Naive thymus-derived CD8-positive, alpha-beta T cell (primary cell): ENCODE results near the gene PLET1. TPM values are rescaled to one million over a fixed set of nuclear protein-coding genes. Genes with fewer than 3 reads are reported as not detected.
A peak's percentile ranks its signal among the peaks of the same experiment; 100 is the strongest.

Experiments
- ATAC-seq, 2 donors: fragments of 150-1000 bp; cut with Tn5 transposase in 1 of 2; sonication (Bioruptor Pico), chemical (Tn5 transposase) in 1 of 2; 1 replicate in 1 of 2; 2 replicates in 1 of 2; pipeline ENCODE4 v1.10.0; 2021; ENCODE audit warnings: mild to moderate bottlenecking in 2 of 2, moderate library complexity in 2 of 2
- POLR2A ChIA-PET: fragments of 350-600 bp; sonication (Branson Sonifier 250); formaldehyde crosslinking; loops from one replicate; lab custom pipeline; 2021; ENCODE audit warnings: antibody characterized with exemption; lab: Charles Lee
- DNase-seq, 10 donors: peaks; one replicate each; pipeline versions ENCODE4 v3.0.0 to v3.0.0-alpha.2; 2020 to 2022
- H3K27ac Mint-ChIP-seq, 10 donors: one replicate each; pipeline ENCODE4 v1.8.0; 2020 to 2022; ENCODE audit warnings: mild to moderate bottlenecking in 10 of 10, mixed read lengths in 10 of 10, moderate library complexity in 4 of 10, inconsistent platforms in 1 of 10
- H3K27me3 Mint-ChIP-seq, 5 donors: one replicate each; pipeline ENCODE4 v1.8.0; 2021 to 2022; ENCODE audit warnings: mixed read lengths in 5 of 5
- H3K36me3 Mint-ChIP-seq, 3 donors: one replicate each; pipeline ENCODE4 v1.8.0; 2020 to 2022; ENCODE audit warnings: mixed read lengths in 3 of 3, mild to moderate bottlenecking in 2 of 3, inconsistent platforms in 1 of 3
- H3K4me1 Mint-ChIP-seq, 4 donors: one replicate each; pipeline ENCODE4 v1.8.0; 2021 to 2022; ENCODE audit warnings: mixed read lengths in 4 of 4
- H3K4me3 Mint-ChIP-seq, 10 donors: one replicate each; pipeline ENCODE4 v1.8.0; 2020 to 2022; ENCODE audit warnings: mild to moderate bottlenecking in 10 of 10, mixed read lengths in 10 of 10, moderate library complexity in 6 of 10, inconsistent platforms in 1 of 10
- H3K9me3 Mint-ChIP-seq, 9 donors: one replicate each; pipeline ENCODE4 v1.8.0; 2020 to 2022; ENCODE audit warnings: mixed read lengths in 9 of 9, mild to moderate bottlenecking in 3 of 9, inconsistent platforms in 1 of 9, moderate library complexity in 1 of 9
- polyA plus RNA-seq, 3 donors: library from polyadenylated mRNA; unstranded; fragments of 300-500 nt; fragmentation: Illumina TruSeq; gene quantifications; one replicate each; pipeline ENCODE4 v1.2.3, GENCODE V29; 2021
- total RNA-seq, 8 experiments: library from RNA in 2 of 8; stranded (reverse) in 2 of 8; gene quantifications; one replicate each; pipeline ENCODE4 v1.2.3 and lab custom pipeline; 2021 to 2026

PLET1 gene
- not detected for total RNA-seq
- not detected for polyA plus RNA-seq
- total RNA-seq (lab: John Stamatoyannopoulos, UW): 0 to 0.06 (median 0) reads per million in 6 experiments

- H3K4me1 Mint-ChIP-seq: no peaks in the 10 kb centered on the region
- H3K27me3 Mint-ChIP-seq: no peaks in the 10 kb centered on the region
- peak within 1 kb of the TSS in 1 of 10 donors; percentile 71 for H3K27ac Mint-ChIP-seq
- POLR2A ChIA-PET: interaction anchor here (0.6 kb wide), 1 partner anchor 11 kb away, joined by 3 read pairs; no protein-coding TSS in a partner anchor
- DNase-seq (no peak), ATAC-seq (no peak)
- H3K9me3 Mint-ChIP-seq: no peaks in the 10 kb centered on the region
- peaks cover 0 to 3% (median 2%) of the 10 kb centered on the region in 3 donors for H3K36me3 Mint-ChIP-seq
- no peak within 1 kb of the TSS for H3K4me3 Mint-ChIP-seq
Measured at GRCh38 chr11:112260490-112260889, at the start of gene PLET1. TSS of gene PLET1 (minus strand) at chr11:112260860. CDS start at chr11:112260589, 271 bp downstream.

GRCh38 chr11:112310419-112310818 lies 49.8 kb upstream of the PLET1 start:
- ATAC-seq (no peak), DNase-seq (no peak)
- H3K36me3 Mint-ChIP-seq: peaks cover 4 to 14% (median 13%) of the 10 kb centered on the region in 3 donors
- H3K4me3 Mint-ChIP-seq: no peak overlapping the region
- POLR2A ChIA-PET: no interaction called here
- H3K9me3 Mint-ChIP-seq: peaks cover 0 to 10% (median 8%) of the 10 kb centered on the region in 9 donors
- H3K4me1 Mint-ChIP-seq: peaks cover 0 to 5% (median 1%) of the 10 kb centered on the region in 4 donors
- H3K27me3 Mint-ChIP-seq: no peaks in the 10 kb centered on the region
- H3K27ac Mint-ChIP-seq: no peak overlapping the region

GRCh38 chr11:112308651-112309050 lies 48.0 kb upstream of the PLET1 start:
- Mint-ChIP-seq H3K27ac (no peak overlapping the region), H3K4me1 (peaks cover 0 to 1% (median 0%) of the 10 kb centered on the region in 4 donors), H3K4me3 (no peak overlapping the region), H3K27me3 (no peaks in the 10 kb centered on the region), H3K9me3 (peaks cover 0 to 10% (median 8%) of the 10 kb centered on the region in 9 donors), H3K36me3 (peaks cover 4 to 14% (median 13%) of the 10 kb centered on the region in 3 donors)
- POLR2A ChIA-PET: no interaction called here
- ATAC-seq (no peak), DNase-seq (no peak)

GRCh38 chr11:112307616-112308015 lies 47.0 kb upstream of the PLET1 start:
- POLR2A ChIA-PET: no interaction called here
- ATAC-seq (no peak), DNase-seq (no peak)
- Mint-ChIP-seq H3K9me3 (peaks cover 0 to 10% (median 8%) of the 10 kb centered on the region in 9 donors), H3K4me3 (no peak overlapping the region), H3K36me3 (peaks cover 4 to 14% (median 11%) of the 10 kb centered on the region in 3 donors), H3K4me1 (peaks cover 0 to 1% (median 0%) of the 10 kb centered on the region in 4 donors), H3K27me3 (no peaks in the 10 kb centered on the region), H3K27ac (no peak overlapping the region)

DNA sequence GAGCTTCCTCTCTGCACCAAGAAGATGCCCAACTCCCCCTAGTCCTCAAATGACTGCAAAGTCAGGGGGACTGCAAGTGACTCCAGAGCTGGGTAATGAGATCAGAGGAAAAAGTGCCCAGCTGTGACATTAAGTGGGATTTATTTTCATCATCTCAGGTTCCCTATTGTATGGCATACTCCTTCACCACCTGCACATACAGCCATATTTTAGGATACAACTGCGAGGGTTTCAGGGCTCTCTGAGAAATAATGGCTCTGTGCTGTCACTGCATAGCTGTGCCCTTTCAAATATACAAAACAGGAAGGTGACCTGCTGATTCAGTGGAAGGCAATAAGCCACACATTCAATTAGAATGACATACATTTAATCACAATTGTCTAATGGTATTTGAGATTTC lies 45.6 kb upstream of the PLET1 start:
- H3K27me3 Mint-ChIP-seq: no peaks in the 10 kb centered on the region
- no peak for DNase-seq
- H3K4me3 Mint-ChIP-seq: no peak overlapping the region
- peaks cover 0 to 10% (median 8%) of the 10 kb centered on the region in 9 donors for H3K9me3 Mint-ChIP-seq
- H3K36me3 Mint-ChIP-seq: peaks cover 4 to 14% (median 10%) of the 10 kb centered on the region in 3 donors
- no peak for ATAC-seq
- POLR2A ChIA-PET: no interaction called here
- peaks cover 0 to 2% (median under 1%) of the 10 kb centered on the region in 4 donors for H3K4me1 Mint-ChIP-seq
- no peak overlapping the region for H3K27ac Mint-ChIP-seq

DNA sequence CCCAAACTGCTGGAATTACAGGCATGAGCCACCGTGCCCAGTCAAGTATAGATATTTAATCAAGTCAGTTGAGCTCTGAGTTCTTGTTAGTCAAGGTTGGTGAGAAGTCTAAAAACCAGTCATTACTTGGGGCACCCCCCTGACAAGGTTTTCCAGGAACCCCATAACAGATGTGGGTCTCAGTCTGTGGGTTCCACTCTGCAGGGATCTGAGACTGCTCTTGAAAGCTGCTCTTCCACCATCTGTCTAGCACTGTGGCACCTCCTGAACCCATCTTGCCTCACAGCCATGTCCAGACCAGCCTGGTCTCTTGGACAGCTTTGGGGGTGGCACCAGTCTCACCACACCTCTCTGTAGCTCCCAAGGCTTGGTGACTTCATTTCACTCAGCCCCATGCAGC lies 44.3 kb upstream of the PLET1 start:
- Mint-ChIP-seq H3K9me3 (peaks cover 0 to 10% (median 8%) of the 10 kb centered on the region in 9 donors), H3K4me1 (peaks cover 0 to 2% (median under 1%) of the 10 kb centered on the region in 4 donors), H3K36me3 (peaks cover 4 to 14% (median 10%) of the 10 kb centered on the region in 3 donors), H3K27ac (peak overlapping the region in 2 of 10 donors; percentile 33 to 52), H3K4me3 (no peak overlapping the region), H3K27me3 (no peaks in the 10 kb centered on the region)
- DNase-seq: no peak
- POLR2A ChIA-PET: no interaction called here
- ATAC-seq: no peak

- ATAC-seq: no peak
- Mint-ChIP-seq H3K4me3 (no peak overlapping the region), H3K27me3 (no peaks in the 10 kb centered on the region), H3K9me3 (peaks cover 0 to 9% (median 5%) of the 10 kb centered on the region in 9 donors), H3K4me1 (peaks cover 1 to 8% (median 4%) of the 10 kb centered on the region in 4 donors), H3K36me3 (peaks cover 4 to 10% (median 7%) of the 10 kb centered on the region in 3 donors), H3K27ac (peak overlapping the region in 1 of 10 donors; percentile 69)
- POLR2A ChIA-PET: no interaction called here
- DNase-seq: no peak
Measured at GRCh38 chr11:112303616-112304015, 43.0 kb upstream of the PLET1 start.

- POLR2A ChIA-PET: no interaction called here
- H3K36me3 Mint-ChIP-seq: peaks cover 0 to 2% (median 0%) of the 10 kb centered on the region in 3 donors
- H3K4me3 Mint-ChIP-seq: no peak overlapping the region
- H3K27me3 Mint-ChIP-seq: no peaks in the 10 kb centered on the region
- no peaks in the 10 kb centered on the region for H3K9me3 Mint-ChIP-seq
- H3K4me1 Mint-ChIP-seq: peaks cover 6 to 20% (median 17%) of the 10 kb centered on the region in 4 donors
- DNase-seq: no peak
- no peak for ATAC-seq
- peak overlapping the region in 2 of 10 donors; percentile 5 to 22 for H3K27ac Mint-ChIP-seq
Measured at GRCh38 chr11:112302226-112302868, 41.7 kb upstream of the PLET1 start.

GRCh38 chr11:112300094-112300786 lies 39.6 kb upstream of the PLET1 start:
- Mint-ChIP-seq H3K9me3 (no peaks in the 10 kb centered on the region), H3K27me3 (no peaks in the 10 kb centered on the region), H3K4me3 (no peak overlapping the region), H3K27ac (peak overlapping the region in 2 of 10 donors; percentile 21 to 35), H3K4me1 (peaks cover 11 to 33% (median 30%) of the 10 kb centered on the region in 4 donors), H3K36me3 (peaks cover 0 to 2% (median 0%) of the 10 kb centered on the region in 3 donors)
- ATAC-seq (no peak), DNase-seq (no peak)
- POLR2A ChIA-PET: no interaction called here

DNA sequence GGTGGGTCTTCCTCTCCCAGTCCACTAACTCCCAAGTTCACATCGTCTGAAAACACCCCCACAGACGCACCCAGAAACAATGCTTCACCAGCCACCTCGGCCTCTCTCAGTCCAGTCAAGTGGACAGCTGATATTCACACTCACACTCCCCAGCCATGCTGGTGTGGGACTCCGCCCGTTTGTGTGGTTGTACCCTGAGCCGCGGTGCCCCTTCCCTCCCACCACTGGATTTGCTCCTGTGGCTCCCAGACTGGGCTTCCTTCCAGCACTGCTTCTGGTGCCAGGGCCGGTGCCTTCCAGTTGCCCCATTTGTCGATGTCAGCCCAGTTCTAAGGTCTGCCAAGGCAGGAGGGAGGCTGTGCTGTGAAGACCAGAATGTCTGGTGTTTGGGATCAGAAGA lies 37.9 kb upstream of the PLET1 start:
- no peaks in the 10 kb centered on the region for H3K9me3 Mint-ChIP-seq
- no peaks in the 10 kb centered on the region for H3K27me3 Mint-ChIP-seq
- POLR2A ChIA-PET: no interaction called here
- no peak for ATAC-seq
- H3K4me3 Mint-ChIP-seq: peak overlapping the region in 3 of 10 donors; percentile 21 to 60 (median 32)
- peak overlapping the region in 6 of 10 donors; percentile 24 to 91 (median 77) for H3K27ac Mint-ChIP-seq
- DNase-seq: no peak
- peaks cover 11 to 33% (median 31%) of the 10 kb centered on the region in 4 donors for H3K4me1 Mint-ChIP-seq
- H3K36me3 Mint-ChIP-seq: peaks cover 0 to 6% (median 2%) of the 10 kb centered on the region in 3 donors

- POLR2A ChIA-PET: no interaction called here
- no peaks in the 10 kb centered on the region for H3K27me3 Mint-ChIP-seq
Measured at GRCh38 chr11:112297248-112297866, 36.7 kb upstream of the PLET1 start.

GRCh38 chr11:112296044-112296443 lies 35.4 kb upstream of the PLET1 start:
- H3K9me3 Mint-ChIP-seq: no peaks in the 10 kb centered on the region
- ATAC-seq: no peak

More at GRCh38 chr11:112297248-112297866, 36.7 kb upstream of the PLET1 start:
- H3K9me3 Mint-ChIP-seq: no peaks in the 10 kb centered on the region
- H3K4me3 Mint-ChIP-seq: peak overlapping the region; percentile 37 to 82 (median 66)
- H3K27ac Mint-ChIP-seq: peak overlapping the region; percentile 52 to 96 (median 89)
- peaks cover 0 to 6% (median 2%) of the 10 kb centered on the region in 3 donors for H3K36me3 Mint-ChIP-seq
- peaks cover 11 to 33% (median 32%) of the 10 kb centered on the region in 4 donors for H3K4me1 Mint-ChIP-seq
- DNase-seq: peak in 3 of 10 donors; percentile 23 to 38 (median 25)
- peak; percentile 68 to 75 for ATAC-seq

More at GRCh38 chr11:112296044-112296443, 35.4 kb upstream of the PLET1 start:
- no peak overlapping the region for H3K4me3 Mint-ChIP-seq
- H3K27me3 Mint-ChIP-seq: no peaks in the 10 kb centered on the region
- POLR2A ChIA-PET: no interaction called here
- peaks cover 13 to 39% (median 34%) of the 10 kb centered on the region in 4 donors for H3K4me1 Mint-ChIP-seq
- no peak for DNase-seq
- H3K27ac Mint-ChIP-seq: peak overlapping the region in 2 of 10 donors; percentile 37 to 91
- H3K36me3 Mint-ChIP-seq: peaks cover 0 to 11% (median 2%) of the 10 kb centered on the region in 3 donors
